GM23338 (cell line): Measurements from ENCODE around the gene ISL1. TPM values are rescaled to one million over a fixed set of nuclear protein-coding genes. Genes with fewer than 3 reads are reported as not detected.

Experiments used
- ATAC-seq: fragments of 200-7000 bp; cut with Tn5 transposase; 3 replicates; pipeline ENCODE4 v1.9.1; 2020
- DNase-seq: peaks from one replicate; pipeline ENCODE4 v3.0.0-alpha.2; 2015; ENCODE audit warnings: low spot score
- H2AFZ ChIP-seq: fragments of 200-600 bp; sonication (generic); 2 replicates; pipeline ENCODE4 v1.8.0; 2016; ENCODE audit warnings: antibody characterized with exemption, mild to moderate bottlenecking, moderate library complexity
- H3F3A ChIP-seq: fragments of 200-600 bp; sonication (generic); replicated peaks from 2 replicates; pipeline ENCODE4 v1.8.0; 2017; ENCODE audit warnings: antibody characterized with exemption, mixed run types, low read depth
- H3K27ac ChIP-seq: fragments of 200-600 bp; sonication (generic); 2 replicates; pipeline ENCODE4 v1.6.1; 2016; ENCODE audit warnings: low read depth
- H3K27me3 ChIP-seq: fragments of 200-600 bp; sonication (generic); 2 replicates; pipeline ENCODE4 v1.8.0; 2016; ENCODE audit warnings: mild to moderate bottlenecking, mixed run types, moderate library complexity; ENCODE audit not compliant: insufficient read depth
- H3K36me3 ChIP-seq: fragments of 200-600 bp; sonication (generic); 2 replicates; pipeline ENCODE4 v1.8.0; 2016; ENCODE audit warnings: mild to moderate bottlenecking; ENCODE audit not compliant: insufficient read depth
- H3K4me1 ChIP-seq: fragments of 200-600 bp; sonication (generic); 2 replicates; pipeline ENCODE4 v1.8.0; 2016; ENCODE audit warnings: mild to moderate bottlenecking, moderate library complexity; ENCODE audit not compliant: insufficient read depth
- H3K4me2 ChIP-seq: fragments of 200-600 bp; sonication (generic); 2 replicates; pipeline ENCODE4 v1.7.1; 2017; ENCODE audit warnings: mixed run types
- H3K4me3 ChIP-seq: fragments of 200-600 bp; sonication (generic); 2 replicates; pipeline ENCODE4 v1.6.1; 2016; ENCODE audit warnings: mixed run types
- H3K79me2 ChIP-seq: fragments of 200-600 bp; sonication (generic); replicated peaks from 2 replicates; pipeline ENCODE4 v1.8.0; 2017; ENCODE audit warnings: mild to moderate bottlenecking; ENCODE audit not compliant: insufficient read depth
- H3K9me2 ChIP-seq: fragments of 200-600 bp; sonication (generic); 2 replicates; pipeline ENCODE4 v1.8.0; 2017; ENCODE audit not compliant: insufficient read depth
- H4K20me1 ChIP-seq: fragments of 200-600 bp; sonication (generic); replicated peaks from 2 replicates; pipeline ENCODE4 v1.8.0; 2017; ENCODE audit warnings: mild to moderate bottlenecking; ENCODE audit not compliant: insufficient read depth
- H3K27ac Mint-ChIP-seq: 2 replicates; pipeline ENCODE4 v1.8.0; 2020; ENCODE audit warnings: inconsistent platforms, mild to moderate bottlenecking, moderate library complexity, mixed read lengths
- H3K27me3 Mint-ChIP-seq: 3 replicates; pipeline ENCODE4 v1.8.0; 2022; ENCODE audit warnings: low read depth, mild to moderate bottlenecking, moderate library complexity, mixed read lengths, inconsistent platforms; ENCODE audit not compliant: insufficient read depth, poor library complexity
- H3K36me3 Mint-ChIP-seq: 3 replicates; pipeline ENCODE4 v1.8.0; 2021; ENCODE audit warnings: low read depth, mild to moderate bottlenecking, inconsistent platforms, moderate library complexity, mixed read lengths
- H3K4me1 Mint-ChIP-seq: 3 replicates; pipeline ENCODE4 v1.8.0; 2020; ENCODE audit warnings: mild to moderate bottlenecking, inconsistent platforms, mixed read lengths
- H3K4me3 Mint-ChIP-seq: 3 replicates; pipeline ENCODE4 v1.8.0; 2021; ENCODE audit warnings: moderate library complexity, mild to moderate bottlenecking, inconsistent platforms, mixed read lengths
- H3K9me3 Mint-ChIP-seq: 3 replicates; pipeline ENCODE4 v1.8.0; 2020; ENCODE audit warnings: moderate library complexity, mild to moderate bottlenecking, inconsistent platforms, mixed read lengths
- CREB1 ChIP-seq: fragments of 250-450 bp; sonication (Bioruptor Pico); IDR thresholded peaks from 2 replicates; pipeline ENCODE4 v1.5.0; 2020; ENCODE audit warnings: low read depth, mild to moderate bottlenecking, moderate library complexity
- EZH2 ChIP-seq: fragments of 200-600 bp; sonication (generic); IDR thresholded peaks from one replicate; pipeline ENCODE4 v1.8.0; 2017; ENCODE audit warnings: antibody characterized with exemption, mild to moderate bottlenecking, low read depth; ENCODE audit not compliant: unreplicated experiment
- EZH2phosphoT487 ChIP-seq: fragments of 200-600 bp; sonication (generic); IDR thresholded peaks from one replicate; pipeline ENCODE4 v1.8.1; 2018; ENCODE audit warnings: antibody characterized with exemption; ENCODE audit not compliant: unreplicated experiment
- JUNB ChIP-seq: IDR thresholded peaks from one replicate; pipeline ENCODE4 v1.6.1; 2016; ENCODE audit warnings: antibody characterized with exemption; ENCODE audit not compliant: unreplicated experiment
- NANOG ChIP-seq: IDR thresholded peaks from 2 replicates; pipeline ENCODE4 v1.6.1; 2016; ENCODE audit warnings: antibody characterized with exemption, borderline replicate concordance
- POLR2AphosphoS5 ChIP-seq: IDR thresholded peaks from 2 replicates; pipeline ENCODE4 v1.6.1; 2016; ENCODE audit warnings: antibody characterized with exemption, low read depth
- STAT1 ChIP-seq: IDR thresholded peaks from one replicate; pipeline ENCODE4 v1.6.1; 2016; ENCODE audit warnings: antibody characterized with exemption; ENCODE audit not compliant: unreplicated experiment
- ZNF114 ChIP-seq: fragments of 250-450 bp; sonication (Bioruptor Pico); IDR thresholded peaks from 2 replicates; pipeline ENCODE4 v1.5.0; 2020; ENCODE audit warnings: mild to moderate bottlenecking, moderate library complexity
- ZNF331 ChIP-seq: fragments of 250-450 bp; sonication (Bioruptor Pico); IDR thresholded peaks from 2 replicates; pipeline ENCODE4 v1.5.0; 2020; ENCODE audit warnings: low read depth, mild to moderate bottlenecking, moderate library complexity
- polyA plus RNA-seq: library from polyadenylated mRNA; unstranded; fragments of >200 nt; fragmentation: Nextera tagmentation; extraction: Ambion mirVana; gene quantifications from 2 replicates; pipeline ENCODE4 v1.2.1, GENCODE V29; 2016
- total RNA-seq: library from RNA; depleted of rRNA; stranded (reverse); fragments of >200 nt; shearing (Covaris generic); gene quantifications from 2 replicates; pipeline ENCODE4 v1.2.3, GENCODE V29; 2014
- TF ChIP-seq, protein P1 (sequence below): IDR thresholded peaks from one replicate; pipeline ENCODE4 v1.6.1; 2018; ENCODE audit warnings: antibody characterized with exemption; ENCODE audit not compliant: unreplicated experiment
- TF ChIP-seq, protein P2 (sequence below), 2 experiments: fragments of 200-600 bp in 1 of 2; sonication (generic) in 1 of 2; conservative IDR thresholded peaks; 2 replicates each; pipeline versions ENCODE4 v1.5.1 to v1.6.1; 2016 to 2017; ENCODE audit warnings: antibody characterized with exemption in 2 of 2, low read depth in 2 of 2, mild to moderate bottlenecking in 2 of 2, moderate library complexity in 1 of 2
- TF ChIP-seq, protein P3 (sequence below): IDR thresholded peaks from 2 replicates; pipeline ENCODE4 v1.6.1; 2016; ENCODE audit warnings: antibody characterized with exemption

The ISL1 gene
- total and polyA plus RNA-seq, 2 experiments from 2014 or later, result 0.38 to 0.55 TPM

DNA sequence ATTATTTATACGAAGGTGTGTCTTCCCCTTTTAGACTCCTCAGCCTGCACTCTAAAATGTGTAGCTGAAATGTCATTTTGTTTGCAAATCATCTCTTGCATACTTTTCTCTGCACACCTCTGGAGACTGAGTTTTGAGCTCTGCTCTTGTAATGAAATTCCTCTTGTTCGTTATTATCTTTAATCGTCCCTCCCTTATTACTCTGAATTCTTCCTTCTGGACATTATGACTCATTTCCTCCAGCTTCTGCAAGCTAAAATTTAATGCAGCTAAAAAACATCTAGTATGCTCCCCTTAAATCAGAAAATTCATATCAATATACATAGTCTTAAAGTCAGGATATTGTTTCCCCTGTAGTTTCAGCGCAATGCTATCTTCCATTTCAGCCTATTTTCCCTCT lies 13.5 kb downstream of the ISL1 start:
- no peak for ATAC-seq

DNA sequence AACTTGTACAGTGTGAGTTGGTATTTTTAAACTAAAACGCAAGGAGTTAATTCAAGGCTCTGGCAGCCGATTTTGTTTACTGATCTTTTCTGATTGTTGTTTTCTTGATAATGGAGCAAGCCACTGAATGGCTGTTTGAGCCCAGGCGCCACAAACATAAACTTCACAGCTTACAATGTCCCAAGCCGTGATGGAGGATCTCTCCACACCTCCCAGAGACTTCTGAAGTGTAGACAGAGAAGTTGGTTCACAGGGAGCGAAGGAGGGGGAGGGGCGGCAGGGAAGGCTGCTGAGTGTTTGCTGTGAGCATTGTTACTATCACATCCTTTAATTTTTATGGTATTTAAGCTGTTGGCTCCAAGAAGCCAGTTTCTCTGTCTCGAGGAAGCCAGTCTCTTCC lies 14.7 kb downstream of the ISL1 start:
- Histone ChIP-seq H3K79me2 (no peaks in the 10 kb centered on the region), H3K4me3 (no peak overlapping the region), H3K27me3 (peaks cover 100% of the 10 kb centered on the region), H3K4me1 (peaks cover 58% of the 10 kb centered on the region), H3K4me2 (peak overlapping the region; percentile 23), H4K20me1 (peaks cover 9% of the 10 kb centered on the region; the same call in 1 of the 2 replicates), H2AFZ (no peak overlapping the region), H3K9me2 (no peaks in the 10 kb centered on the region), H3F3A (no peaks in the 10 kb centered on the region), H3K27ac (no peak overlapping the region), H3K36me3 (no peaks in the 10 kb centered on the region)
- H3K27ac Mint-ChIP-seq, result no peak overlapping the region
- DNase-seq (peak; percentile 71), ATAC-seq (peak; percentile 29; the same call in 2 of the 3 replicates)
- H3K9me3 Mint-ChIP-seq, result no peaks in the 10 kb centered on the region
- peak overlapping the region; percentile 13; the same call in 1 of the 3 replicates for H3K4me3 Mint-ChIP-seq
- H3K27me3 Mint-ChIP-seq, result peaks cover 75% of the 10 kb centered on the region
- peaks cover 56% of the 10 kb centered on the region for H3K4me1 Mint-ChIP-seq
- no peaks in the 10 kb centered on the region for H3K36me3 Mint-ChIP-seq
- TF ChIP-seq ZNF331 (CRISPR knock-in tag), result no peak
- TF ChIP-seq CREB1 (CRISPR knock-in tag), result no peak
- no peak for TF ChIP-seq POLR2AphosphoS5
- TF ChIP-seq NANOG, result no peak
- no peak for TF ChIP-seq ZNF114
- TF ChIP-seq EZH2phosphoT487, result no peak
- TF ChIP-seq JUNB, result no peak
- TF ChIP-seq, protein P1, sequence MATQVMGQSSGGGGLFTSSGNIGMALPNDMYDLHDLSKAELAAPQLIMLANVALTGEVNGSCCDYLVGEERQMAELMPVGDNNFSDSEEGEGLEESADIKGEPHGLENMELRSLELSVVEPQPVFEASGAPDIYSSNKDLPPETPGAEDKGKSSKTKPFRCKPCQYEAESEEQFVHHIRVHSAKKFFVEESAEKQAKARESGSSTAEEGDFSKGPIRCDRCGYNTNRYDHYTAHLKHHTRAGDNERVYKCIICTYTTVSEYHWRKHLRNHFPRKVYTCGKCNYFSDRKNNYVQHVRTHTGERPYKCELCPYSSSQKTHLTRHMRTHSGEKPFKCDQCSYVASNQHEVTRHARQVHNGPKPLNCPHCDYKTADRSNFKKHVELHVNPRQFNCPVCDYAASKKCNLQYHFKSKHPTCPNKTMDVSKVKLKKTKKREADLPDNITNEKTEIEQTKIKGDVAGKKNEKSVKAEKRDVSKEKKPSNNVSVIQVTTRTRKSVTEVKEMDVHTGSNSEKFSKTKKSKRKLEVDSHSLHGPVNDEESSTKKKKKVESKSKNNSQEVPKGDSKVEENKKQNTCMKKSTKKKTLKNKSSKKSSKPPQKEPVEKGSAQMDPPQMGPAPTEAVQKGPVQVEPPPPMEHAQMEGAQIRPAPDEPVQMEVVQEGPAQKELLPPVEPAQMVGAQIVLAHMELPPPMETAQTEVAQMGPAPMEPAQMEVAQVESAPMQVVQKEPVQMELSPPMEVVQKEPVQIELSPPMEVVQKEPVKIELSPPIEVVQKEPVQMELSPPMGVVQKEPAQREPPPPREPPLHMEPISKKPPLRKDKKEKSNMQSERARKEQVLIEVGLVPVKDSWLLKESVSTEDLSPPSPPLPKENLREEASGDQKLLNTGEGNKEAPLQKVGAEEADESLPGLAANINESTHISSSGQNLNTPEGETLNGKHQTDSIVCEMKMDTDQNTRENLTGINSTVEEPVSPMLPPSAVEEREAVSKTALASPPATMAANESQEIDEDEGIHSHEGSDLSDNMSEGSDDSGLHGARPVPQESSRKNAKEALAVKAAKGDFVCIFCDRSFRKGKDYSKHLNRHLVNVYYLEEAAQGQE, result no peak
- TF ChIP-seq EZH2, result no peak
- no peak for TF ChIP-seq STAT1
- TF ChIP-seq, protein P2, sequence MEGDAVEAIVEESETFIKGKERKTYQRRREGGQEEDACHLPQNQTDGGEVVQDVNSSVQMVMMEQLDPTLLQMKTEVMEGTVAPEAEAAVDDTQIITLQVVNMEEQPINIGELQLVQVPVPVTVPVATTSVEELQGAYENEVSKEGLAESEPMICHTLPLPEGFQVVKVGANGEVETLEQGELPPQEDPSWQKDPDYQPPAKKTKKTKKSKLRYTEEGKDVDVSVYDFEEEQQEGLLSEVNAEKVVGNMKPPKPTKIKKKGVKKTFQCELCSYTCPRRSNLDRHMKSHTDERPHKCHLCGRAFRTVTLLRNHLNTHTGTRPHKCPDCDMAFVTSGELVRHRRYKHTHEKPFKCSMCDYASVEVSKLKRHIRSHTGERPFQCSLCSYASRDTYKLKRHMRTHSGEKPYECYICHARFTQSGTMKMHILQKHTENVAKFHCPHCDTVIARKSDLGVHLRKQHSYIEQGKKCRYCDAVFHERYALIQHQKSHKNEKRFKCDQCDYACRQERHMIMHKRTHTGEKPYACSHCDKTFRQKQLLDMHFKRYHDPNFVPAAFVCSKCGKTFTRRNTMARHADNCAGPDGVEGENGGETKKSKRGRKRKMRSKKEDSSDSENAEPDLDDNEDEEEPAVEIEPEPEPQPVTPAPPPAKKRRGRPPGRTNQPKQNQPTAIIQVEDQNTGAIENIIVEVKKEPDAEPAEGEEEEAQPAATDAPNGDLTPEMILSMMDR (conservative IDR thresholded peaks at IDR 0.05; ENCODE audit: low read depth in 2 of 2), result no peak
- TF ChIP-seq, protein P3, sequence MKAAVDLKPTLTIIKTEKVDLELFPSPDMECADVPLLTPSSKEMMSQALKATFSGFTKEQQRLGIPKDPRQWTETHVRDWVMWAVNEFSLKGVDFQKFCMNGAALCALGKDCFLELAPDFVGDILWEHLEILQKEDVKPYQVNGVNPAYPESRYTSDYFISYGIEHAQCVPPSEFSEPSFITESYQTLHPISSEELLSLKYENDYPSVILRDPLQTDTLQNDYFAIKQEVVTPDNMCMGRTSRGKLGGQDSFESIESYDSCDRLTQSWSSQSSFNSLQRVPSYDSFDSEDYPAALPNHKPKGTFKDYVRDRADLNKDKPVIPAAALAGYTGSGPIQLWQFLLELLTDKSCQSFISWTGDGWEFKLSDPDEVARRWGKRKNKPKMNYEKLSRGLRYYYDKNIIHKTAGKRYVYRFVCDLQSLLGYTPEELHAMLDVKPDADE, result no peak

More for the DNA sequence above, 13.5 kb downstream of the ISL1 start:
- H3K4me1 Mint-ChIP-seq, result peaks cover 66% of the 10 kb centered on the region
- no peak overlapping the region for H3K27ac Mint-ChIP-seq
- peaks cover 87% of the 10 kb centered on the region for H3K27me3 Mint-ChIP-seq
- Histone ChIP-seq H3K4me3 (no peak overlapping the region), H3K79me2 (no peaks in the 10 kb centered on the region), H4K20me1 (peaks cover 8% of the 10 kb centered on the region; the same call in 1 of the 2 replicates), H3K9me2 (no peaks in the 10 kb centered on the region), H3K27me3 (peaks cover 100% of the 10 kb centered on the region), H3K4me1 (peaks cover 68% of the 10 kb centered on the region), H2AFZ (no peak overlapping the region), H3K4me2 (peak overlapping the region; percentile 13; the same call in 1 of the 2 replicates), H3F3A (no peaks in the 10 kb centered on the region; the same call in 1 of the 2 replicates), H3K27ac (no peak overlapping the region), H3K36me3 (no peaks in the 10 kb centered on the region)
- DNase-seq, result no peak
- H3K36me3 Mint-ChIP-seq, result no peaks in the 10 kb centered on the region
- TF ChIP-seq EZH2 (peak; percentile 4), EZH2phosphoT487 (no peak)
- H3K9me3 Mint-ChIP-seq, result no peaks in the 10 kb centered on the region
- no peak overlapping the region for H3K4me3 Mint-ChIP-seq
